Neural cell (in vitro differentiated cells): ENCODE results near the gene VEGFB. TPM values are rescaled to one million over a fixed set of nuclear protein-coding genes. Genes with fewer than 3 reads are reported as not detected.
A peak's percentile ranks its signal among the peaks of the same experiment; 100 is the strongest.

Experiments
- H2AFZ ChIP-seq: fragments of 200-600, 300-800 bp; sonication (generic), shearing (Covaris generic); 2 replicates; pipeline ENCODE4 v1.6.0; 2014; ENCODE audit warnings: low read depth, mild to moderate bottlenecking, antibody characterized with exemption, low read length, moderate library complexity
- H3F3A ChIP-seq: fragments of 200-600 bp; shearing (Covaris generic); 2 replicates; pipeline ENCODE4 v1.6.1; 2016; ENCODE audit warnings: mild to moderate bottlenecking, moderate library complexity, mixed read lengths, antibody characterized with exemption, low read length; ENCODE audit not compliant: insufficient read depth, poor library complexity, severe bottlenecking
- H3K27ac ChIP-seq: fragments of 200-600, 300-800 bp; sonication (generic), shearing (Covaris generic); 2 replicates; pipeline ENCODE4 v1.5.1; 2014; ENCODE audit warnings: mild to moderate bottlenecking, low read length, moderate library complexity
- H3K27me3 ChIP-seq: fragments of 300-800, 200-600 bp; sonication (generic), shearing (Covaris generic); 2 replicates; pipeline ENCODE4 v1.6.0; 2014; ENCODE audit warnings: mild to moderate bottlenecking, low read depth, low read length, moderate library complexity; ENCODE audit not compliant: insufficient read depth
- H3K36me3 ChIP-seq: fragments of 300-800, 200-600 bp; sonication (generic), shearing (Covaris generic); 2 replicates; pipeline ENCODE4 v1.5.1; 2014; ENCODE audit warnings: mild to moderate bottlenecking, antibody characterized with exemption, low read length, moderate library complexity; ENCODE audit not compliant: insufficient read depth
- H3K4me2 ChIP-seq: fragments of 300-800, 200-600 bp; sonication (generic), shearing (Covaris generic); 2 replicates; pipeline ENCODE4 v1.6.0; 2014; ENCODE audit warnings: mild to moderate bottlenecking, low read length
- H3K4me3 ChIP-seq: fragments of 300-800, 200-600 bp; sonication (generic), shearing (Covaris generic); 2 replicates; pipeline ENCODE4 v1.5.1; 2014; ENCODE audit warnings: mild to moderate bottlenecking, low read length, moderate library complexity
- H3K79me2 ChIP-seq: fragments of 200-600 bp; shearing (Covaris generic); replicated peaks from 2 replicates; pipeline ENCODE4 v1.6.0; 2014; ENCODE audit warnings: mild to moderate bottlenecking, low read length, moderate library complexity; ENCODE audit not compliant: insufficient read depth
- H3K9ac ChIP-seq: fragments of 300-800, 200-600 bp; sonication (generic), shearing (Covaris generic); 2 replicates; pipeline ENCODE4 v1.6.1; 2016; ENCODE audit warnings: mild to moderate bottlenecking, low read length, mixed read lengths
- H3K9me2 ChIP-seq: fragments of 200-600 bp; shearing (Covaris generic); 2 replicates; pipeline ENCODE4 v1.6.1; 2016; ENCODE audit warnings: mild to moderate bottlenecking, low read length, mixed read lengths; ENCODE audit not compliant: insufficient read depth
- H3K9me3 ChIP-seq: fragments of 200-600, 300-800 bp; sonication (generic), shearing (Covaris generic); 2 replicates; pipeline ENCODE4 v1.6.1; 2016; ENCODE audit warnings: mild to moderate bottlenecking, mixed run types, low read length, moderate library complexity, mixed read lengths
- H4K20me1 ChIP-seq: fragments of 200-600 bp; shearing (Covaris generic); 2 replicates; pipeline ENCODE4 v1.6.1; 2016; ENCODE audit warnings: mild to moderate bottlenecking, mixed run types; ENCODE audit not compliant: insufficient read depth
- EZH2 ChIP-seq: fragments of 200-600, 300-800 bp; shearing (Covaris generic), sonication (generic); IDR thresholded peaks from 2 replicates; pipeline ENCODE4 v1.6.1; 2014; ENCODE audit warnings: antibody characterized with exemption, low read length, borderline replicate concordance, mild to moderate bottlenecking; ENCODE audit not compliant: insufficient read depth, poor library complexity, severe bottlenecking
- MXI1 ChIP-seq: fragments of 450-650 bp; conservative IDR thresholded peaks from 2 replicates; pipeline ENCODE4 v1.6.1; 2014; ENCODE audit warnings: antibody characterized with exemption, mild to moderate bottlenecking; ENCODE audit not compliant: poor library complexity, severe bottlenecking
- POLR2AphosphoS5 ChIP-seq: IDR thresholded peaks from 2 replicates; pipeline ENCODE4 v1.6.1; 2012
- SMC3 ChIP-seq: fragments of 450-650 bp; conservative IDR thresholded peaks from 2 replicates; pipeline ENCODE4 v1.6.1; 2014; ENCODE audit warnings: antibody characterized with exemption, mild to moderate bottlenecking, moderate library complexity; ENCODE audit not compliant: poor library complexity
- TAF1 ChIP-seq: IDR thresholded peaks from 2 replicates; pipeline ENCODE4 v1.6.1; 2012; ENCODE audit warnings: low read depth
- polyA plus RNA-seq: library from polyadenylated mRNA; depleted of rRNA; stranded (reverse); fragments of >200 nt; gene quantifications from 2 replicates; pipeline ENCODE4 v1.2.3, GENCODE V29; 2014
- TF ChIP-seq, protein P1 (sequence below): IDR thresholded peaks from 2 replicates; pipeline ENCODE4 v1.6.1; 2012; ENCODE audit warnings: borderline replicate concordance

VEGFB gene
- polyA plus RNA-seq, 1 donor from 2014 or later = 4.8 TPM

DNA sequence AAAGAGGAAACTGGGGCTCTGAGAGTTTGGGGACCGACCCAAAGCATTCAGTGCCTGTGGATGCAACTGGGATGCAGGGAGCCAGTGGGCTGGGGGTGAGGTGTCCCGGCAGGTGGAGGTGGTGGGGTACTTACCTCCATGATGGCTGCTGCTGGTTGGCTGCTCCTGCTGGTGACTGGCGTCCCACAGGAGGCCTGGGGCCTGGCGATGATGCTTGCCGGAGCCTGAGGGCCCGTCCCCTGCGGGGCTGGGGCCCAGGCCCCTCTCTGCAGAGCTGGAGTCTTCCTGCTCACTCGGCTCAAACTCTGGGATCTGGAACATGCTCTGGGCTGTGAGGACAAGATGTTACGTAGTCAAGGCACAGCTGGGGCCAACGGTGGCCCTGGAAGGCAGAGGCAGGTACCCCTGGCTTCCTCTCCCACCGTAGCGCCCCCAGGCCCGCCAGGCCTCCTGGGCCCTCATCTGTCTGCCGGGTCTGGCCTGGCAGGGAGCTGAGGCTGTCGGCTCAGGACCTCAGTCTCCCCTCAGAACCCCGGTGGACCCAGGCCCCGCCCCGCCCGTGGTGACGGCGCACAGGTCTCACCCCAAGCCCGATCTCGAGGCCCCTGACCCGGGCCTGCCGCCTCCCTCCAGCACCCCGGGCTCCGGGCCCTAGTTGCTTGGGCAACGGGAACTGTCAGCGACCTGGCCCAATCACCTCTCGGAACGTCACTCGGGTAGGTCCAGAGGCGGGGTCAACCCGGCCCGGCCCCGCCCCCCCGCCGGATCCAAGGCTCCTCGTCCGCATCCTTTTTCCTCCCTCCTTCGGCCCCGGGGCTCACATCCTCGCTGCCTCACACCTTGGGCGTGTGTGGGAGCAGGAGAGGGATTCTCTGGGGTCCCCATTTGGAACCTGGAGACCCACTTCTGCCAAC, 49.9 kb downstream of the VEGFB start, which contains the start of gene BAD:
BAD (minus strand) TSS at position 618 of the 914 bp plus-strand sequence; CDS start at position 321, 297 bp downstream.
- Histone ChIP-seq H3F3A (no peaks in the 10 kb centered on the region), H4K20me1 (no peaks in the 10 kb centered on the region), H3K9ac (peak within 1 kb of the TSS; percentile 93), H3K27ac (peak within 1 kb of the TSS; percentile 92), H3K4me3 (peak within 1 kb of the TSS; percentile 90), H3K79me2 (peaks cover 11% of the 10 kb centered on the region), H3K4me2 (peak within 1 kb of the TSS; percentile 97), H3K9me2 (no peaks in the 10 kb centered on the region), H2AFZ (peak within 1 kb of the TSS; percentile 65), H3K27me3 (peaks cover 2% of the 10 kb centered on the region), H3K36me3 (no peaks in the 10 kb centered on the region), H3K9me3 (no peaks in the 10 kb centered on the region)
- peak; percentile 55 for TF ChIP-seq MXI1
- TF ChIP-seq SMC3 = no peak
- TF ChIP-seq EZH2 = no peak
- TF ChIP-seq POLR2AphosphoS5 = peak; percentile 64
- peak; percentile 83 for TF ChIP-seq TAF1
- TF ChIP-seq, protein P1, sequence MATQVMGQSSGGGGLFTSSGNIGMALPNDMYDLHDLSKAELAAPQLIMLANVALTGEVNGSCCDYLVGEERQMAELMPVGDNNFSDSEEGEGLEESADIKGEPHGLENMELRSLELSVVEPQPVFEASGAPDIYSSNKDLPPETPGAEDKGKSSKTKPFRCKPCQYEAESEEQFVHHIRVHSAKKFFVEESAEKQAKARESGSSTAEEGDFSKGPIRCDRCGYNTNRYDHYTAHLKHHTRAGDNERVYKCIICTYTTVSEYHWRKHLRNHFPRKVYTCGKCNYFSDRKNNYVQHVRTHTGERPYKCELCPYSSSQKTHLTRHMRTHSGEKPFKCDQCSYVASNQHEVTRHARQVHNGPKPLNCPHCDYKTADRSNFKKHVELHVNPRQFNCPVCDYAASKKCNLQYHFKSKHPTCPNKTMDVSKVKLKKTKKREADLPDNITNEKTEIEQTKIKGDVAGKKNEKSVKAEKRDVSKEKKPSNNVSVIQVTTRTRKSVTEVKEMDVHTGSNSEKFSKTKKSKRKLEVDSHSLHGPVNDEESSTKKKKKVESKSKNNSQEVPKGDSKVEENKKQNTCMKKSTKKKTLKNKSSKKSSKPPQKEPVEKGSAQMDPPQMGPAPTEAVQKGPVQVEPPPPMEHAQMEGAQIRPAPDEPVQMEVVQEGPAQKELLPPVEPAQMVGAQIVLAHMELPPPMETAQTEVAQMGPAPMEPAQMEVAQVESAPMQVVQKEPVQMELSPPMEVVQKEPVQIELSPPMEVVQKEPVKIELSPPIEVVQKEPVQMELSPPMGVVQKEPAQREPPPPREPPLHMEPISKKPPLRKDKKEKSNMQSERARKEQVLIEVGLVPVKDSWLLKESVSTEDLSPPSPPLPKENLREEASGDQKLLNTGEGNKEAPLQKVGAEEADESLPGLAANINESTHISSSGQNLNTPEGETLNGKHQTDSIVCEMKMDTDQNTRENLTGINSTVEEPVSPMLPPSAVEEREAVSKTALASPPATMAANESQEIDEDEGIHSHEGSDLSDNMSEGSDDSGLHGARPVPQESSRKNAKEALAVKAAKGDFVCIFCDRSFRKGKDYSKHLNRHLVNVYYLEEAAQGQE = peak; percentile 85

- Histone ChIP-seq H3K9me3 (no peaks in the 10 kb centered on the region), H3K36me3 (no peaks in the 10 kb centered on the region), H2AFZ (peak within 1 kb of the TSS; percentile 65)
Observed at GRCh38 chr11:64284962-64285884, 50.8 kb downstream of the VEGFB start, which contains the start of gene GPR137. Gene GPR137, plus strand, starts transcription at chr11:64285848. Its CDS starts 677 bp downstream, at chr11:64286525.

More at GRCh38 chr11:64284962-64285884, 50.8 kb downstream of the VEGFB start, which contains the start of gene GPR137:
- Histone ChIP-seq H3K4me3 (peak within 1 kb of the TSS; percentile 90), H3K9me2 (no peaks in the 10 kb centered on the region), H3K9ac (peak within 1 kb of the TSS; percentile 93), H3K27ac (peak within 1 kb of the TSS; percentile 92), H3F3A (no peaks in the 10 kb centered on the region), H3K27me3 (peaks cover 10% of the 10 kb centered on the region), H3K79me2 (peaks cover 11% of the 10 kb centered on the region), H3K4me2 (peak within 1 kb of the TSS; percentile 81), H4K20me1 (no peaks in the 10 kb centered on the region)
- TF ChIP-seq MXI1 = peak; percentile 25
- TF ChIP-seq SMC3 = peak; percentile 27
- peak; percentile 48 for TF ChIP-seq POLR2AphosphoS5
- TF ChIP-seq, protein P1 = no peak
